KOPT-K1 (cell line): Measurements from ENCODE around the gene PON2.
"Not testable (repeated sequence)": the region's sequence is repeated elsewhere in the genome, so short reads cannot be mapped to it uniquely, and the experiment has no call there.

Source experiments
- H3K27ac ChIP-seq: fragments of 200-600 bp; sonication (generic); 2 replicates; pipeline ENCODE4 v1.5.1; 2016; ENCODE audit warnings: antibody characterized with exemption, mild to moderate bottlenecking, low read depth, low read length; ENCODE audit not compliant: poor library complexity, severe bottlenecking
- H3K36me3 ChIP-seq: fragments of 200-600 bp; sonication (generic); 2 replicates; pipeline ENCODE4 v1.5.1; 2017; ENCODE audit warnings: antibody characterized with exemption, mild to moderate bottlenecking, low read length, moderate library complexity; ENCODE audit not compliant: insufficient read depth
- H3K9me3 ChIP-seq: fragments of 200-600 bp; sonication (generic); 2 replicates; pipeline ENCODE4 v1.5.1; 2017; ENCODE audit warnings: antibody characterized with exemption, low read length, mild to moderate bottlenecking; ENCODE audit not compliant: insufficient read depth, poor library complexity, severe bottlenecking

Gene PON2

GRCh38 chr7:95398155-95398940, 36.5 kb downstream of the PON2 start:
- Histone ChIP-seq H3K9me3 (peaks cover 5% of the 10 kb centered on the region), H3K36me3 (no peaks in the 10 kb centered on the region), H3K27ac (no peak overlapping the region)

GRCh38 chr7:95397381-95397780, 37.4 kb downstream of the PON2 start:
- H3K27ac ChIP-seq = no peak overlapping the region
- no peaks in the 10 kb centered on the region for H3K36me3 ChIP-seq
- H3K9me3 ChIP-seq = peaks cover 5% of the 10 kb centered on the region

DNA sequence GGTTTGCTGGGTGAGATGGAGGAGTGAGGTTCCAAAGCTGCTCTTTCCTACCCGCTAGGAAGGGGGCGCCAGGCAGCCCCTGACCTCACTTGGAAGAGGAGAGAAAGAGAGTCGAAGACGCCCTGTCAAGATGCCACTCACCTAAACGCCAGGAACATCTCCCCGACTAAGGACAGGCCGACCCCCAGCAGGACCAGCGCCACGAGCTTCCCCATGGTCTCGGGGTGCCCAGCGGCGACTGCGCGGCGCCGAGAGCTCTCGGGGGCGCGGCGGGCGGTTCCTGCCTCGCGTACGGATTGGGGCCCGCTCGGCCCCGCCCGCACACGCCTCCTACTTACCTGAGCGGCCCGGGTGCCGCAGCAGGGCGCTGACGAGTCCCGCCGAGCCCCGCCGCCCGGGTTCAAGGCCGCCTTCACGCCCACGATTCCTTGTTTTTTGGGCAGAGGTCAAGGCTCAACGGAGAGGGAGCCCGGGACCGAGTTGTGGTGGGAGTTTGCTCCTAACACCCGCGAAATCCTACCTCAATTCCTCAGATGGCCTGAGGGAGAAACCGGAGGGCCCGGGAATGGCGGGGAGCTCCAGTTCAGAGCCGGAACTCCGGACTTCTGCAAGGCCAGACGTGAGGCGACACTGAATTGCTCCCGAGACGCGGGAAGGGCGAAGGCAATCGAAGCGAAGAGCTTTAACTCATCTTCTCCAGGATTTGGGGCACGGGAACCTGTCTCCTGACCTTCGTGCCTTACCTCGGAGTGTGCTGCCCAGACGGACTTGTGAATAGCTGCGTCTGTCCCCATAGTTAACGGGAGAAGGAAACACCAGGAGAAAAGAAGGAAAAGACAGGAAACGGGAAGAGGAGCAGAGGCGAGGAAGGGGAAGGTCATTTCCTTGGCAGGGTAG, 38.4 kb downstream of the PON2 start, which contains the start of gene PON3:
Gene PON3, minus strand, starts transcription at position 240 of the 897 bp plus-strand sequence. Its CDS starts 25 bp downstream, at position 215.
- Histone ChIP-seq H3K36me3 (no peaks in the 10 kb centered on the region), H3K9me3 (peaks cover 5% of the 10 kb centered on the region), H3K27ac (no peak within 1 kb of the TSS)

- no peak overlapping the region for H3K27ac ChIP-seq
- H3K9me3 ChIP-seq = peaks cover 5% of the 10 kb centered on the region
- no peaks in the 10 kb centered on the region for H3K36me3 ChIP-seq
These were observed 39.1 kb downstream of the PON2 start for GRCh38 chr7:95395755-95396135.

GRCh38 chr7:95394370-95394769, 40.5 kb downstream of the PON2 start:
- Histone ChIP-seq H3K27ac (no peak overlapping the region), H3K36me3 (no peaks in the 10 kb centered on the region), H3K9me3 (peaks cover 5% of the 10 kb centered on the region)

DNA sequence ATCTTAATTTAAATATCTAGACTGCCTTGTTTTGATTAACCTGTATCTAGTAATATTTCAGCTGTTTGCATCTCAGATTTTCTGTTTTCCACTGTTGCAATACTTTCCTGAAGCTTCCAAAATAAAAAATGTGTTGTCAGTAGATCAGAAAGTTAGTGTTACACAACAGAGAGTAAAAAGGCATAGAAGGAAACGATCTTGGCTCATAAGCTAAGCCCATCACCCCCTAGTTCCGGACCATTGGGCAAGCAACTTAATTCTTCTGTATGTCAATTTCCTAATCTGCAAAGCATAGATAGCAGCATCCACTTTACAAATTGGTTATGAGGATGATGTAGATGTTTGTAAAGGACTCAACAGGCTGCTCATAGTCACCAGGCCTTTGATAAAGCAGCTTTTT, 43.1 kb downstream of the PON2 start:
- H3K9me3 ChIP-seq = peaks cover 5% of the 10 kb centered on the region
- H3K36me3 ChIP-seq = no peaks in the 10 kb centered on the region
- H3K27ac ChIP-seq = no peak overlapping the region

GRCh38 chr7:95389516-95389915, 45.3 kb downstream of the PON2 start:
- Histone ChIP-seq H3K9me3 (no peaks in the 10 kb centered on the region), H3K36me3 (no peaks in the 10 kb centered on the region), H3K27ac (no peak overlapping the region)

GRCh38 chr7:95379457-95379856, 55.4 kb downstream of the PON2 start:
- H3K36me3 ChIP-seq, H3K27ac ChIP-seq, H3K9me3 ChIP-seq: not testable (repeated sequence)

DNA sequence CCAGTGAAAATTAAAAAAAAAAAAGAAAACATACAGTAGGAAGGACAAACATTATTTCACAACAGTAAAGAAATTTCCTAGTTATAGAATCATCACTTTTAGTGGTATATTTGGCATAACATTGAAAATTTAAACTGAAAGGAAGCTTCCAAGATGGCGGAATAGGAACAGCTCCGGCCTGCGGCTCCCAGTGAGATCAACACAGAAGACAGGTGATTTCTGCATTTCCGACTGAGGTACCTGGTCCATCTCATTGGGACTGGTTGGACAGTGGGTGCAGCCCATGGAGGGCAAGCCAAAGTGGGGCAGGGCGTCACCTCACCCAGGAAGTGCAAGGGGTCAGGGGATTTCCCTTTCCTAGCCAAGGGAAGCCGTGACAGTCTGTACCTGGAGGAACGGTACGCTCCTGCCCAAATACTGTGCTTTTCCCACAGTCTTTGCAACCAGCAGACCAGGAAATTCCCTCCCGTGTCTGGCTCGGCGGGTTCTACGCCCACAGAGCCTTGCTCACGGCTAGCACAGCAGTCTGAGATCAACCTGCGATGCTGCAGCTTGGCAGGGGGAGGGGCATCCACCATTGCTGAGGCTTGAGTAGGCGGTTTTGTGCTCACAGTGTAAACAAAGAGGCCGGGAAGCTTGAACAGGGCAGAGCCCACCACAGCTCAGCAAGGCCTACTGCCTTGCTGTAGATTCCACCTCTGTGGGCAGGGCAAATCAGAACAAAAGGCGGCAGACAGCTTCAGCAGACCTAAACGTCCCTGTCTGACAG, 58.0 kb downstream of the PON2 start:
- Histone ChIP-seq H3K36me3 (no peaks in the 10 kb centered on the region), H3K9me3 (peaks cover 6% of the 10 kb centered on the region), H3K27ac (no peak overlapping the region)

DNA sequence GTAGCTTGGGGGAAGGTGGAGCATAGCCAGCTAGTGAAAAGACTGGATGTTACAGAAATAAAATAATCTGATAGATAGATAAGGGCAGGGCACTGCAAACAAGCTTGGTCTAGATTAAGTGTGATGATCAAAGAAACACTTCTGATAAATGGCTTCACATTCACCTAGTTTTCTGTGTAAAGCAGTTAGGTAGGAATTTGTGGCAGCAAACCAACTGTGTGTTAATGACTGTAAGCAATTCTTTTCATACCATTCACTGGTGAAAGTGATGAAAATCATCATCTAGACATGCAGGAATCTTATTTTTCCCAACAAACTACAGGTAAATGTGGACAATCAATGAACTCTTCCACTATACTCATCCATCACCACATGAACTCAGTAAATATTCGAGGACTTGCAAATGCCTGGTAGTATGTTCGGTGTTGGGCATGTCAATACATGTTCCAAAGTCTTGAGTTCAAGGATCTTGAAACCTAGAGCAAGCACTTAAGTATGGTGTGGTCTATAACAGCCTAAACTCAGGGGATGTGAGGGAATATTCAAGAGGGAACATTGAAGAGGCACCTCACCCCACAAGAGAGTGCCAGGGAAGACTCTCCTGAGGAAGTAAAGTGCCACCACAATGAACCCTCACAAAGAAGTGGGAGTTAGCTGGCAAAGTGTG, 59.1 kb downstream of the PON2 start:
- H3K36me3 ChIP-seq = no peaks in the 10 kb centered on the region
- no peak overlapping the region for H3K27ac ChIP-seq
- peaks cover 6% of the 10 kb centered on the region for H3K9me3 ChIP-seq

DNA sequence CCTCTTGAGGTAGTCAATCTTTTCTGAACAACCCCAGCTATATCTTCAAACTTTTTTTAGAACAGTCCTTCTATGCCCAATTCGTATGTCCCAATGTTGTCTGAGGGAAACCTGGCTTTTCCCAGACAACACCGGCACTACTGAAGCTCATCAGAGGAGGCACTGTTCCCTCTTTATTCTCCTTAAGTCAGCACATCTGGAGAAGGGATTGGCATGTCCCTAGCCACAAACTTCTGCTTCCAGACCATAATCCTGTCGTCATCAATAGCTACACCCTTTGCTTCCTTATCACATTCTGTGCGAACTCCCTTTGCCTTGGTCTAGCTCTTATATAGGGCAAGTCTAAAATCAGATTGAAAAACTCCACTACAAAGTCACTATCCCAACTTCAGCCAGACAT, 61.5 kb downstream of the PON2 start:
- Histone ChIP-seq H3K27ac (no peak overlapping the region), H3K9me3 (no peaks in the 10 kb centered on the region)

GRCh38 chr7:95368235-95368634, 66.6 kb downstream of the PON2 start:
- no peak overlapping the region for H3K27ac ChIP-seq
- no peaks in the 10 kb centered on the region for H3K36me3 ChIP-seq
- no peaks in the 10 kb centered on the region for H3K9me3 ChIP-seq

More for the DNA sequence above, 61.5 kb downstream of the PON2 start:
- no peaks in the 10 kb centered on the region for H3K36me3 ChIP-seq

DNA sequence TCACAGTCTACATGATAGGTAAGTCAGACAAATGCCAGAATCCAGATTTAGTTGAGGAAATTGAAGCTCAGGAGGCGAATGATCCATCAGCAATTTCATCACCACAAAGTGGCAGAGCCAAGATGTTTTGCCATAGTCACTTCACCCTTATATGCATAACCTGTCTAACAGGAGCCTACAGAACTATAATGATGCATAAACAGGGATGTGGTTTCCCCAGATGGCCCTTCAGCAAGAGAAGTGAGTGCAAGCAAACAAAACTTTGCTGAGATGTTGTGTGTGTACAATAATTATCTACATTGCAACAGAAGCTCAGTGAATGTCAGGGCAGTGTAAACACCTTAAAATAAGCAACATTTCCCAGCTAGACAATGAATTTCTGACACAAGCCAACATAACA, 67.2 kb downstream of the PON2 start:
- no peaks in the 10 kb centered on the region for H3K9me3 ChIP-seq
- no peak overlapping the region for H3K27ac ChIP-seq
- H3K36me3 ChIP-seq = no peaks in the 10 kb centered on the region

DNA sequence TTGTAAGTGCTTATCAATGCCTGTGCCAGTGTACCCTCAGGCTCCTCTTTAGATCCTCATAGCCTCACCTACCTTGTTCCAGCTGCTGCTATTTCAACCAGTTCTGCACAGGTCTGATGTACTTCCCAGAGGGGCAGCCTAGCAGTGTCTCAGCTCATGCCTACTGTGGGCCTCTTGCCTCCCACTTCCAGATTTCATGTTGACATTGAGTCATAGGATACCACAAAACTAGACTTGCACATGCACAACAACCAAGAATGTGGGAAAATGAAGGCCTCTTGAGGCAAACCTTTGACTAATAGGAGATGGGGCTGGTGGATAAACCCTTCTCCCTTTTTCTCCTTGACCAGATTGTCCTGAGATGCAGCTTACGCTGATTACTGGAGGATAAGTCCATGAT, 69.7 kb downstream of the PON2 start:
- Histone ChIP-seq H3K36me3 (no peaks in the 10 kb centered on the region), H3K9me3 (no peaks in the 10 kb centered on the region), H3K27ac (no peak overlapping the region)
